Esophagus (tissue), 2 donors: ENCODE measurements around the gene DHX8. TPM values are rescaled to one million over a fixed set of nuclear protein-coding genes. Genes with fewer than 3 reads are reported as not detected.
"Not testable (repeated sequence)": the region's sequence is repeated elsewhere in the genome, so short reads cannot be mapped to it uniquely, and the experiment has no call there.

Experiments used
- H3K27ac ChIP-seq, 2 donors: one replicate each; pipeline ENCODE4 v1.5.1; 2013; ENCODE audit warnings: low read depth in 2 of 2, mild to moderate bottlenecking in 2 of 2, inconsistent platforms in 1 of 2, low read length in 1 of 2, moderate library complexity in 1 of 2
- H3K27me3 ChIP-seq, 2 donors: one replicate each; pipeline ENCODE4 v1.6.1; 2013; ENCODE audit warnings: low read length in 2 of 2, control low read depth in 1 of 2, mild to moderate bottlenecking in 1 of 2; ENCODE audit not compliant: insufficient read depth in 2 of 2, control insufficient read depth in 1 of 2
- H3K36me3 ChIP-seq, 2 donors: one replicate each; pipeline ENCODE4 v1.6.1; 2013; ENCODE audit warnings: low read length in 1 of 2; ENCODE audit not compliant: control insufficient read depth in 2 of 2, insufficient read depth in 2 of 2
- H3K4me1 ChIP-seq, 2 donors: one replicate each; pipeline ENCODE4 v1.6.1; 2013; ENCODE audit warnings: low read length in 1 of 2; ENCODE audit not compliant: control insufficient read depth in 2 of 2, insufficient read depth in 2 of 2
- H3K4me3 ChIP-seq, 2 donors: one replicate each; pipeline ENCODE4 v1.5.1; 2013; ENCODE audit warnings: low read length in 2 of 2, mild to moderate bottlenecking in 2 of 2, low read depth in 1 of 2, moderate library complexity in 1 of 2
- H3K9me3 ChIP-seq, 2 donors: one replicate each; pipeline ENCODE4 v1.6.1; 2013; ENCODE audit warnings: mild to moderate bottlenecking in 2 of 2, low read depth in 1 of 2, low read length in 1 of 2, moderate library complexity in 1 of 2; ENCODE audit not compliant: control insufficient read depth in 2 of 2, insufficient read depth in 1 of 2
- WGBS, 2 donors: extraction: QIAGEN DNeasy Blood & Tissue Kit; methylation state at CpG; one replicate each; pipeline ENCODE4 v1.1.7; 2013; 5-methylcytosine and 5-hydroxymethylcytosine counted together
- polyA plus RNA-seq, 2 donors: library from polyadenylated mRNA; stranded (reverse); fragments of 200-250 nt; gene quantifications; one replicate each; pipeline ENCODE4 v1.2.3, GENCODE V29; 2013
- donor health status: healthy with polysubstance abuse.
- donor health status: Bipolar disorder and iron deficiency.

DHX8 gene
- polyA plus RNA-seq, 2 donors, result 18.2 to 21.6 TPM

DNA sequence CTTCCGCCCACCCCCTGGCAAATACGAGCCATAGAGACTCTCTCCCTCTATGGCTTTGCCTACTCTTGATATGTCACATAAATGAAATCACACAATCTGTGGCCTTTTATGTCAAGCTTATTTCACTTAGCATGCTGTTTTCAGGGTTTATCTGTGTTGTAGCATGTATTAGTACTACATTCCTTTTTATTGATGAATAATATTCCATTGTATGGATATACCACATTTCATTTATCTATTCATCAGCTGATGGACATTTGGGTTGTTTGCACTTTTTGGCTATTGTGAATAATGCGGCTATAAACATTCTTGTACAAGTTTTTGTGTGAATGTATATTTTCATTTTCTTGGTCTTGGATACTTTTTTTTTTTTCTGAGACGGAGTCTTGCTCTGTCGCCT is 37.0 kb upstream of the DHX8 start:
- no peak overlapping the region for H3K27ac ChIP-seq
- no peaks in the 10 kb centered on the region for H3K4me1 ChIP-seq
- no peaks in the 10 kb centered on the region for H3K9me3 ChIP-seq
- no peaks in the 10 kb centered on the region for H3K36me3 ChIP-seq
- 97 to 99% methylated on average over 5 of the region's 5 CpGs for WGBS, 2 donors
- no peaks in the 10 kb centered on the region for H3K27me3 ChIP-seq
- no peak overlapping the region for H3K4me3 ChIP-seq

DNA sequence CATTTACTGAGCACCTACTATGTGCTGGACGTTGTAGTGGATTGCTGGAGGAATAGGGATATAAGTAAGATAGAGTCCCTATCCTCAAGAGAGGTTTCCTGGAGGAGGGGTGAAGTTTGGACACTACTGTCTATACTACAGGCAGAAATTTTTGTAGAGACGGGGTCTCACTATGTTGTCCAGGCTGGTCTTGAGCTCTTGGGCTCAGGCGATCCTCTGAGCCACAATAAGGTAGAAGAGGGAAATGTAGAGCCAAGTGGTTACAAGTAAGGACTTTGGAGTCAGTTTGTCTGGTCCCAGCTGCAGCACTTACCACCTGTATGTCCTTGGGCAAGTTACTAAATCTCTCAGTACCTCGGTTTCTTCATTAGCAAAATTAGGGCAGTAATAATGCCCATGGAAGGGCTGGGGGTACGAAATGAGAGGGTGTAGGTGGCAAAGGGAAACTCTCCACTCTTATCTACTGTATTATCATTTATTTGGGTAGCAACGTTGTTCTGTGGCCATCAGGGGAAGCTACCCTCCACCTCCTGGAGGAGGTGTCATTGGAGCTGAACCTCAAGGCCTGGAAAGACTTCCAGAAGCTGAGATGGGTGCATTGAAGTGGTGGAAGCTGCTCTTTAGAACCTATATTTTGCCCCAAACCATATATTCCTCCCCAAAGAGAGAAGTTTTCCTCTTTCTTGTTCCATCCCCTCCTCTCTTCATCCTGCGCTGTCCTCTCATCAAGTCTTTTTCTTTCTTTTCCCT is 34.9 kb upstream of the DHX8 start:
- Histone ChIP-seq H3K4me3 (no peak overlapping the region), H3K4me1 (no peaks in the 10 kb centered on the region), H3K27me3 (no peaks in the 10 kb centered on the region), H3K27ac (no peak overlapping the region), H3K36me3 (no peaks in the 10 kb centered on the region), H3K9me3 (no peaks in the 10 kb centered on the region)
- 64 to 69% methylated on average over 7 of the region's 7 CpGs for WGBS, 2 donors

DNA sequence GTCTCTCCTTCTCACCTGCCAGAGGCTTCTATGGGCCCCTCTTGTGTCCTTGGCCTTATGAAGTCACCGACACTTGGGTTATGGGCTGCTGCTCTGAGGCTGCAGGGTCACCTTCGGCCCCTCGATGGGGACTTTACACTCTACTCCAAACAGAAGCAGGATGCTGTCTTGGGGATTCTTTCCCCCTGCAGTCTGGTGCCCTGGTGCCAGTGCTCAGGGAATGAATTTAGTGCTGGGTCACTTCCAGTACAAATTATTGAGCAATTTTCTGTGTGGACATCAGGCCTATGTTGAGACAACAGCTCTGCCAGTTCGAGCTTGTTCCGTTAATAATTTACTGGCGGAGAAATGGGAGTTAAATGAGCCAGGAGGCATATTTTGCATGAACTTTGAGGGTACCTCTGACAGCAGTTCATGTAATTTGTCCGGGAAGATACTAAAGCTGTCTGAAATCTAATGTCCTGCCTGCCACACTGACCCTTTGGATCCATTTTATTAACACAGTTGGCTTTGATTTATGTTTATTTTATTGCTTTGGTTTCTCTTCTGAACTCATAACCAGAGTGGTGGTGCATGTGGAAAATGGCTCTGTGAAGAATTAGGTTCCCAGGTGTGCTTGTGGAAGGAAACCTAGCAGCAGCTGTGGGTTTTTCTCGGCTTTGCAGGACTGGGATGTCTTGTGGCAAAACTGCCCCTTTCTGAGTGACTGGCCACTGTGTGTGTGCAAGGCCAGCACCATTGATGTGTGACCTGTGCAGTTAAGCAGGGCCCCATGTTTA is 34.1 kb upstream of the DHX8 start:
- WGBS, 2 donors, result 47 to 50% methylated on average over 8 of the region's 8 CpGs
- Histone ChIP-seq H3K36me3 (no peaks in the 10 kb centered on the region), H3K27ac (peak overlapping the region in 1 of 2 donors; percentile 48), H3K27me3 (no peaks in the 10 kb centered on the region), H3K9me3 (no peaks in the 10 kb centered on the region), H3K4me1 (no peaks in the 10 kb centered on the region), H3K4me3 (no peak overlapping the region)

DNA sequence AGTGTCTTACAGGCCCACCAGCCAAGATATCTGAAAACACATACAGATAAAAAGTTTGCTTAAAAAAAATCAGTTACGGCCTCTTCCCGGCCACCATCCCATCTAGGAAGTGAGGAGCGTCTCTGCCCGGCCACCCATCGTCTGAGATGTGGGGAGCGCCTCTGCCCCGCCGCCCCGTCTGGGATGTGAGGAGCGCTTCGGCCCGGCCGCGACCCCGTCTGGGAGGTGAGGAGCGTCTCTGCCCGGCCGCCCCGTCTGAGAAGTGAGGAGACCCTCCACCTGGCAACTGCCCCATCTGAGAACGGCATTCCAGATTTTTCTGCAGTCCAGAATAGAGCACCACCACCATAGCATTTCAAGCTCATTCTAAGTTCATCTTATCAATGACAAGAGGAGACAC is 33.0 kb upstream of the DHX8 start:
- H3K36me3 ChIP-seq, H3K4me3 ChIP-seq, H3K27ac ChIP-seq, H3K9me3 ChIP-seq, H3K4me1 ChIP-seq, H3K27me3 ChIP-seq: not testable (repeated sequence)
- 92 to 94% methylated on average over 14 to 20 of the region's 20 CpGs for WGBS, 2 donors

DNA sequence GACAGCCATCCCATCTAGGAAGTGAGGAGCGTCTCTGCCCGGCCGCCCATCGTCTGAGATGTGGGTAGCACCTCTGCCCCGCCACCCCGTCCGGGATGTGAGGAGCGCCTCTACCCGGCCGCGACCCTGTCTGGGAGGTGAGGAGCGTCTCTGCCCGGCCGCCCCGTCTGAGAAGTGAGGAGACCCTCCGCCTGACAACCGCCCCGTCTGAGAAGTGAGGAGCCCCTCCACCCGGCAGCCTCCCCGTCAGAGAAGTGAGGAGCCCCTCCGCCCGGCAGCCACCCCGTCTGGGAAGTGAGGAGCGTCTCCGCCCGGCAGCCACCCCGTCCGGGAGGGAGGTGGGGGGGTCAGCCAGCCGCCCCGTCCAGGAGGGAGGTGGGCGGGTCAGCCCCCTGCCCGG is 32.0 kb upstream of the DHX8 start:
- WGBS, 2 donors, result 94 to 96% methylated on average over 27 to 32 of the region's 32 CpGs
- not testable (repeated sequence) for H3K4me1 ChIP-seq

DNA sequence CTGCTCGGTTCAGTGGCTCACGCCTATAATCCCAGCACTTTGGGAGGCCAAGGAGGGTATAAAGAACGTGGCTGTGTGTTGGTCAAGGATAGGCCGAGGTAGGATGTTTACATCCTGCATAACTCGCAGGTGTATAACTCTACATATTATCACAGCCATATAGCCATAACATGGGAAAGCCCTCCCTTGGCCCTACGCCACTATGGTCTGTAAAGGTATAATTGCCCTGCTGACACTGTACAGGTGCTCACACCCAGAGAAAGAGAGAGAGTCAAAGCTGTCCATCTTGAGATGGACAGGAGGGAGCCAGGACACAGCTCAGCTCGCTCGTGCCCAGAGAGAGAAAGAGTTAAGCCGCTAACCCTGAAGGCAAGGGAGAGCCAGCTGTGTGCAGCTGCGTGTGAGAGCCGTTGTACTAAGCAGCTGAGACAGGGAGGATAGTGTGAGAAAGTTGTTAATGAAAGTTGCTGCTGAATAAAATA is 30.4 kb upstream of the DHX8 start:
- no peak overlapping the region for H3K4me3 ChIP-seq
- no peaks in the 10 kb centered on the region for H3K9me3 ChIP-seq
- no peak overlapping the region for H3K27ac ChIP-seq
- H3K4me1 ChIP-seq, result peaks cover 0 to 5% of the 10 kb centered on the region in 2 donors
- H3K27me3 ChIP-seq, result no peaks in the 10 kb centered on the region
- no peaks in the 10 kb centered on the region for H3K36me3 ChIP-seq
- WGBS, 2 donors, result 60 to 66% methylated on average over 11 of the region's 11 CpGs

More for the DNA sequence above, 32.0 kb upstream of the DHX8 start:
- H3K27me3 ChIP-seq, H3K9me3 ChIP-seq, H3K36me3 ChIP-seq, H3K27ac ChIP-seq, H3K4me3 ChIP-seq: not testable (repeated sequence)

DNA sequence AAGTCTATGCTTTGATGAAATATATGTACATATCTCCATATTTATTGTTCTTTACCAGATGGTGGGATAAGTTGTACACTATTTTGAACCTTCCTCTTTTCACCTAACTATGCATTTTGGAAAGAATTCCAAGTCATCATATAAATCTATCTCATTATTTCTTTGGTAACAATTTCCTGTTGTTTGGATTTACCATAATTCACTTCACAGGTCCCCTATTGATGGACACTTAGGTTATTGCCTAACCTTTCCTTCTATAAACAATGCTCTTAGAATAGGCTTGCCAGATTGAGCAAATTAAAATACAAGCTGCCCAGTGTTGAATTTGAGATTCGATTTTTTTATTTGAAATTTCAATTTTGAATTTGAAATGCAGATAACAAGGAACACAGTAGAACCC is 28.9 kb upstream of the DHX8 start:
- H3K4me3 ChIP-seq, result no peak overlapping the region
- no peak overlapping the region for H3K27ac ChIP-seq
- H3K36me3 ChIP-seq, result no peaks in the 10 kb centered on the region
- H3K27me3 ChIP-seq, result no peaks in the 10 kb centered on the region
- H3K4me1 ChIP-seq, result peaks cover 0 to 5% of the 10 kb centered on the region in 2 donors
- 68 to 72% methylated on average over 1 of the region's 1 CpG for WGBS, 2 donors
- H3K9me3 ChIP-seq, result no peaks in the 10 kb centered on the region

DNA sequence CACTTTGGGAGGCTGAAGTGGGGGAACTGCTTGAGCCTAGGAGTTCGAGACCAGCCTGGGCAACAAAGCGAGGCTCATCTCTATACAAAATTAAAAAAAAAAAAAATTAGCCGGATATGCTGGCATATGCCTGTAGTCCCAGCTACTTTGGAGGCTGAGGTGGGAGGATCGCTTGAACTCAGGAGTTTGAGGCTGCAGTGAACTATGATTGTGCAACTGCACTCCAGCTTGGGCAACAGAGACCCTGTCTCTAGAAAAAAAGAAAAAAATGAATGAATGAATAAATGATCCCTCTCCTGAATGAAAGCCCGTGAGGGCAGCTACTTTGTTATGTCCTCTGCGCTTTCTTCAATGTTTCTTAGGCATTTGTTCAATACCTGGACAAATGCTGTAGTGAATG is 27.7 kb upstream of the DHX8 start:
- no peaks in the 10 kb centered on the region for H3K36me3 ChIP-seq
- H3K9me3 ChIP-seq, result no peaks in the 10 kb centered on the region
- H3K27me3 ChIP-seq, result no peaks in the 10 kb centered on the region
- H3K27ac ChIP-seq, result no peak overlapping the region
- 92 to 94% methylated on average over 6 of the region's 6 CpGs for WGBS, 2 donors
- peaks cover 0 to 5% of the 10 kb centered on the region in 2 donors for H3K4me1 ChIP-seq
- H3K4me3 ChIP-seq, result no peak overlapping the region

DNA sequence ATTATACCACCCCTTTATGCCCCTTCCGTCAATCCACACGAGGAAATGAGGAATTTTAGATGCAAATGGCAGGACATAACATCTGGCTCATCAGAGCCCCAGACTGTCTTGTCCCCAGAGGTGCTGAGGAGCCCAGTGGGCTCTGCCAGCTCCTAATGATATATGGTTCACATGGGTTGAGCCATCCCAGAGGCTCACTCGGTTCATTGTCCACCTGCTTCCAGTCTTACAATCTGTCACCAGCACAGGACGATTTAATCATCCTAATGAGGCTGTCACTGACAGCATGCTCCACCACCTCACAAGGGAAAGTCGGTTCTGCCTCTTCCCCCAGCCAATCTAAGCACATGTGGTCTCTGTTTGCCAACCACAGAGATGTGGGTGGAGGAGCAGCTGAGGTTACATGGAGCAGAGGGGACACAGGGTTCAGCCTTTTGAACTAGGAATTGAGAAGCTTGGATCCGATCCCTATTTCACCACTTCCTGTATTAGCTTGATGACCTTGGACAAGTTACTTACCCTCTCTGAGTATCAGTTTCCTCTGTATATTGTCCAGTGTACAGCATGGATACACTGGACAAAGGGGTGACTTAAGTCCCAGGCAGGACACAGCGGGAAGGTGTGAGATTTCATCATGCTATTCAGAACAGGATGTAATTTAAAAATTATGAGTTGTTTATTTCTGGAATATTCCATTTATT is 27.0 kb upstream of the DHX8 start:
- 34 to 49% methylated on average over 7 of the region's 7 CpGs for WGBS, 2 donors
- Histone ChIP-seq H3K4me3 (no peak overlapping the region), H3K27ac (peak overlapping the region; percentile 37 to 70), H3K9me3 (no peaks in the 10 kb centered on the region), H3K27me3 (no peaks in the 10 kb centered on the region), H3K36me3 (no peaks in the 10 kb centered on the region), H3K4me1 (peaks cover 0 to 5% of the 10 kb centered on the region in 2 donors)
